Measurements from ENCODE around the gene DCLK3. TPM values are rescaled to one million over a fixed set of nuclear protein-coding genes. Genes with fewer than 3 reads are reported as not detected.

Gene DCLK3
- total and polyA plus RNA-seq, 8 donors: 0.04 to 0.16 (median 0.07) TPM; not detected in 3

DNA sequence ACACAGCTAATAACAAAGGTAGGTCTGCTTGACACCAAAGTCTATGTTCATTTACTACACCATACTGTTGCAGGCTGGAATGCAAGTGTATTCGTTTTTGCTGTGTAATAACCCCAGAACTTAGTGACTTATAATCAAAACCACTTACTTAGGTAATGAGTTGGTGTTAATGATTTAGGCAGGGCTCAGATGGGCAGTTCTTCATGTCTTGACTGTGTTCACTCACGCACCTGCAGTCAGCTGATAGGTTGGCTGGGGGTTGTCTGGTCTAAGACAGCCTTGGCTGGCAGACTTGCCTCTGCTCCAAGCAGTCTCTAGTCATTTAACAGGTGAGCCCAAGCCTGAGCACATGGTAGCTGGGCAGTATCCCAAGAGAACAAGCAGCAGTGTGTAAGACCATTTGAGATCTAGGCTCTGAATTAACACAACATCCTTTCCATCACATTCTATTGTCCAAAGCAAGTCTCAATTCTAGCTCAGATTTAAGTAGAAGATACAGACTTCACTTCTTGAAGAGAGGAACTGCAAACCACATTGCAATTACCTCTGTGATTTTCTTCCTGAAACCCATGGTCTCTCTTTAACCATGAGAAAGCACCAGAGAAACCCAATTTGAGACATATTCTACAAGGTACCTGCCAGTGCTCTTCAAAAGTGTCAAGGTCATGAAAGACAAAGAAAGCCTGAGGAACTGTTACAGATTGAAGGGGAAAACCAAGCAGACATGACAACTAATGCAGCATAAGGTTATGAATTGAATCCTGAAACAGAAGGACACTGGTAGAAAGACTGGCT is 13.3 kb upstream of the DCLK3 start:
- H3K4me1 ChIP-seq: no peaks in the 10 kb centered on the region
- ATAC-seq: no peak
- WGBS, 2 donors: 45 to 57% methylated on average over 2 of the region's 2 CpGs
- H3K4me3 ChIP-seq: no peak overlapping the region
- DNase-seq: no peak
- TF ChIP-seq, protein P1, sequence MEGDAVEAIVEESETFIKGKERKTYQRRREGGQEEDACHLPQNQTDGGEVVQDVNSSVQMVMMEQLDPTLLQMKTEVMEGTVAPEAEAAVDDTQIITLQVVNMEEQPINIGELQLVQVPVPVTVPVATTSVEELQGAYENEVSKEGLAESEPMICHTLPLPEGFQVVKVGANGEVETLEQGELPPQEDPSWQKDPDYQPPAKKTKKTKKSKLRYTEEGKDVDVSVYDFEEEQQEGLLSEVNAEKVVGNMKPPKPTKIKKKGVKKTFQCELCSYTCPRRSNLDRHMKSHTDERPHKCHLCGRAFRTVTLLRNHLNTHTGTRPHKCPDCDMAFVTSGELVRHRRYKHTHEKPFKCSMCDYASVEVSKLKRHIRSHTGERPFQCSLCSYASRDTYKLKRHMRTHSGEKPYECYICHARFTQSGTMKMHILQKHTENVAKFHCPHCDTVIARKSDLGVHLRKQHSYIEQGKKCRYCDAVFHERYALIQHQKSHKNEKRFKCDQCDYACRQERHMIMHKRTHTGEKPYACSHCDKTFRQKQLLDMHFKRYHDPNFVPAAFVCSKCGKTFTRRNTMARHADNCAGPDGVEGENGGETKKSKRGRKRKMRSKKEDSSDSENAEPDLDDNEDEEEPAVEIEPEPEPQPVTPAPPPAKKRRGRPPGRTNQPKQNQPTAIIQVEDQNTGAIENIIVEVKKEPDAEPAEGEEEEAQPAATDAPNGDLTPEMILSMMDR (IDR thresholded peaks at IDR 0.05): no peak
- H3K9me3 ChIP-seq: no peaks in the 10 kb centered on the region
- H3K27me3 ChIP-seq: no peaks in the 10 kb centered on the region
- no peak overlapping the region for H3K27ac ChIP-seq
- no peak for FAIRE-seq
- H3K36me3 ChIP-seq: no peaks in the 10 kb centered on the region
- intact Hi-C loops (cut with DNase I): no loop called here

DNA sequence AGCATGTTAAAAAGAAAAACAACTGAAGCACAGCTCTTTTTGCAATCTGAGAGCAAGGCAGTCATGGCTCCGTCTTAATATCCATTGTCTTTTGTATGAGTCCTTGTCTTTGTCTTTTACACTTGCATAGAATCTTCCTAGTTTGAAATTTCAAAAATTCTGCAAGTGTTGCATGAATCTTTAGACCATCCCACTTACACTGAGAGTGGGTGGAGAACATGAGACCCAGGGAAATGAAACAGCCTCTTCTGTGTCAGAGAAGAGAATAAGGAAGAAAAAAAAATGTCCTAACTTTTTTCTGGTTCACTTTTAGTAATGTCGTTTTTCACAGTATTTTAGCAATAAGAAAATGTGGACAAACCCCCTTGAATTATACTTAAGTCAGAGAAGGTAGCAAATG is 12.1 kb upstream of the DCLK3 start:
- intact Hi-C loops (cut with DNase I): no loop called here
- no peaks in the 10 kb centered on the region for H3K9me3 ChIP-seq
- no peaks in the 10 kb centered on the region for H3K27me3 ChIP-seq
- DNase-seq (no peak), FAIRE-seq (no peak), ATAC-seq (no peak)
- TF ChIP-seq, protein P1 (IDR thresholded peaks at IDR 0.05): no peak
- H3K27ac ChIP-seq: no peak overlapping the region
- WGBS, 2 donors: 39 to 42% methylated on average over 2 of the region's 2 CpGs
- H3K4me3 ChIP-seq: no peak overlapping the region
- H3K4me1 ChIP-seq: no peaks in the 10 kb centered on the region
- H3K36me3 ChIP-seq: no peaks in the 10 kb centered on the region

DNA sequence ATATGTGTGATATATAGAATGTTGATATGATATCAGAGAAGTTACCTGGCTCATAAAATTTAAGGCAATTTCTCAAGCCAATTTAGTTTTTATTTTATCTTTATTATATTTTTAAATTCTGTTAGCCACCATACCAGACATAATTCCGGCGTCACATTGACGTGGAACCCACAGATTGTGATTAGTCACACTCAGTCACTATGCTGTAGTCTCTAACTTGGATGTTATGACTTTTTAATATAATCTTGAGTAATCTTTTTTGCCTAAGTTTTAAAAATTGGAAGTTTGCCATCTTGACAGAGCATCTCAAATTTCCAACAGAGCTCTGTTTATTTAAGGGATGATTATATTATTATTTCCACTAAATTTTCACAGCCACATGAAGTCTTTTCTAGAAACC is 9.7 kb upstream of the DCLK3 start:
- ATAC-seq (no peak), DNase-seq (no peak), FAIRE-seq (no peak)
- Histone ChIP-seq H3K4me1 (no peaks in the 10 kb centered on the region), H3K27ac (no peak overlapping the region), H3K36me3 (no peaks in the 10 kb centered on the region), H3K4me3 (no peak overlapping the region), H3K27me3 (no peaks in the 10 kb centered on the region), H3K9me3 (no peaks in the 10 kb centered on the region)
- intact Hi-C loops (cut with DNase I): no loop called here
- TF ChIP-seq, protein P1 (IDR thresholded peaks at IDR 0.05): no peak
- WGBS, 2 donors: 72% methylated on average over 3 of the region's 3 CpGs

DNA sequence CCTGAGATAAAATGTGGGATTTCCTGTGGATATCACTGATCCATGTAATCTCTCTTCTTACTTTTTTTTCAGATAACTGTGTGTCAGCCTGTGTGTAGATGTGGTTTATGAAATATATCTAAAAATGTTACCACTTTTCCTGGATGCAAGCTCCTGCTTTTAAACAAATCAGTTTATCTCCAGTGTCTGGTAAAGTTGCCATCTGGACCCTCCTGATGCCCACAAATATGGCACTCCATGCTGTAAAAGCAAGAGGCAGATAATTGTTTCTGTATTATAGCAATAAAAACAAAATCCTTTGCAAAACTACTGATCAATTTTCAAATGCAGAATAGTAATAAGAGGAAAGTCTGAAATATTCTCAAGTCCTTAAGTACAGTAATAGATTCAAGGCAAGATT is 7.6 kb upstream of the DCLK3 start:
- Histone ChIP-seq H3K4me1 (no peaks in the 10 kb centered on the region), H3K36me3 (no peaks in the 10 kb centered on the region), H3K27me3 (no peaks in the 10 kb centered on the region), H3K4me3 (no peak overlapping the region), H3K27ac (no peak overlapping the region), H3K9me3 (no peaks in the 10 kb centered on the region)
- intact Hi-C loops (cut with DNase I): no loop called here
- FAIRE-seq (no peak), ATAC-seq (no peak), DNase-seq (no peak)
- TF ChIP-seq, protein P1 (IDR thresholded peaks at IDR 0.05): no peak

DNA sequence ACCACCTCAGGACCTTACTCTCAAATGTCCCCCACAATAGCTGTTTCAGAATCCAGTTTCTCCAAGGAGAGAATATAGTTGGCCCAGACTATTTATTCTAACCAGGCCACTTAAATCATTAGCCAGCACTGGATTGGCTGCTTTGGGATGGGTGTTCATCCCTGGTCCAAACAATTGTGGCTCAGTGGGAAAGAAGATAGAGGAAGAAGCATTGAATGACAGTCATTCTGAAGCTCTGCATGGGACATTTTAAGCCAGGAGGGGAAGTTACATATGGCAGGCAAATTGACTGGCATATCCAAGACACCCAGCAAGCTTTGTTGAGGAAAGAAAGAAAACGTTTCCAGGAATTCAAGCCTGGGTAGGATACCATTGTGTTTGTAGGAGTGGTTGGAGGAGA is 5.6 kb upstream of the DCLK3 start:
- WGBS, 2 donors: 9 to 17% methylated on average over 1 of the region's 1 CpG
- no peak for FAIRE-seq
- Histone ChIP-seq H3K36me3 (no peaks in the 10 kb centered on the region), H3K4me3 (no peak overlapping the region), H3K27ac (no peak overlapping the region), H3K4me1 (no peaks in the 10 kb centered on the region), H3K9me3 (no peaks in the 10 kb centered on the region), H3K27me3 (peaks cover 0 to 2% (median 0%) of the 10 kb centered on the region in 4 donors)
- intact Hi-C loops (cut with DNase I): no loop called here
- no peak for ATAC-seq
- TF ChIP-seq, protein P1 (IDR thresholded peaks at IDR 0.05): no peak
- no peak for DNase-seq
